OCI-LY7 (cell line): ENCODE measurements around the gene EFHD2.

Source experiments
- CTCF ChIP-seq: fragments of 200-600 bp; sonication (generic); conservative IDR thresholded peaks from 2 replicates; pipeline ENCODE4 v1.5.1; 2014; ENCODE audit warnings: mild to moderate bottlenecking, antibody characterized with exemption, low read length, moderate library complexity, mixed read lengths
- EZH2phosphoT487 ChIP-seq: fragments of 200-600 bp; sonication (generic); IDR thresholded peaks from 2 replicates; pipeline ENCODE4 v1.6.1; 2018; ENCODE audit warnings: low read depth, borderline replicate concordance, mild to moderate bottlenecking, mixed run types, antibody characterized with exemption, low read length, moderate library complexity, mixed read lengths

- TF ChIP-seq CTCF (no peak), EZH2phosphoT487 (no peak)
Measured at GRCh38 chr1:15452866-15453571, 43.3 kb downstream of the EFHD2 start.
